ENCODE data around the gene C2orf68.

The C2orf68 gene

DNA sequence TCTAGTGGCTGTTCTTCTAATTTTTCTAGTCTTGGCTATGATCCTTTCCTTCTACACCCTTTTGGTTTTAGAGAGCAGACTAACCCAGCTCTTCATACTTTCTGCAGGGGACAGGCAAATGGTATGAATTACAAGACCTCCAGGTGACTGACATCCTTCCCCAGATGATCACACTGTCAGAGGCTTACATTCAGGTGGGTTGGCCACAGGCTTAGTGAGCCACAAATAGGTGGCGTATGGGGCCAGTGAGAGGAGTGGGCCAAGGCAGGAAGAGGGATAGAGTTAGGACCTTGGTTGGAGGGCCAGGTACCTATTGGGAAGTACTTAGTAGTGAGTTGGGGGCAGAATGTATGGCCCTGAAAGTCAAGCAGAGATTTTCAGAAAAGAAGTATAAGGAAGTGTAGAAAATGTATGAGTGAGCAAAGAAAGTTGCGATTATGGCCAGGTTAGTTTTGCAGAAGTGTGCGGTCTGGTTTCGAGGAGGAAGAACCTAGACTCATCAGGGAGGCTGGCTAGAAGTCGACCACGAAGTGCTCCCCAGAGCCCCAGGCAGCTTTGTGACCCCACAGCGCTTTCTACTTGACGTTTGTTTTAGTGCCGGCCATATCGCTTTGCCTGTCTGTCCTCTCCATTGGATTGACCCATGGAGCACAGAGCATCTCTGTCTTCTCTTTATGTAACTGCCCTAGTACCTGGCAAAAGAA lies 36.1 kb upstream of the C2orf68 start:
- FAIRE-seq: no peak

DNA sequence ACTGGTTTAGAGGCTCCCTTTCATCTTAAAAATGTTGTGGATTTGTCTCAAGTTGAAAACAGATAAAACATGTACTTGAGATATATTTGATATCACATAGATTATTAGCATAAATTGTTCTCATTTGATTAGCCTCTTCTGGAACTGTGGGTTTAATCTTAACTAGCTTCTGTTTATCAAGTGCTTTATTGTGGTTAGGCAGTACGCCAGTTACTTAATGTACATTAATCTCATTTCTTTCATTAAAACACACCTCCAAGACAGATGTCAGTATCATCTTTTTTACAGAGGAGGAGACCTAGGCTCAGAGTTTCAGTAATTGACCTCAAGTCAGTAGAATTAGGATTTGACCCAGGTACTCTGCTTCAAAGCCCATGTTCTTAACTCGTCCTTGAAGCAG lies 34.3 kb upstream of the C2orf68 start:
- TF ChIP-seq, protein P1, sequence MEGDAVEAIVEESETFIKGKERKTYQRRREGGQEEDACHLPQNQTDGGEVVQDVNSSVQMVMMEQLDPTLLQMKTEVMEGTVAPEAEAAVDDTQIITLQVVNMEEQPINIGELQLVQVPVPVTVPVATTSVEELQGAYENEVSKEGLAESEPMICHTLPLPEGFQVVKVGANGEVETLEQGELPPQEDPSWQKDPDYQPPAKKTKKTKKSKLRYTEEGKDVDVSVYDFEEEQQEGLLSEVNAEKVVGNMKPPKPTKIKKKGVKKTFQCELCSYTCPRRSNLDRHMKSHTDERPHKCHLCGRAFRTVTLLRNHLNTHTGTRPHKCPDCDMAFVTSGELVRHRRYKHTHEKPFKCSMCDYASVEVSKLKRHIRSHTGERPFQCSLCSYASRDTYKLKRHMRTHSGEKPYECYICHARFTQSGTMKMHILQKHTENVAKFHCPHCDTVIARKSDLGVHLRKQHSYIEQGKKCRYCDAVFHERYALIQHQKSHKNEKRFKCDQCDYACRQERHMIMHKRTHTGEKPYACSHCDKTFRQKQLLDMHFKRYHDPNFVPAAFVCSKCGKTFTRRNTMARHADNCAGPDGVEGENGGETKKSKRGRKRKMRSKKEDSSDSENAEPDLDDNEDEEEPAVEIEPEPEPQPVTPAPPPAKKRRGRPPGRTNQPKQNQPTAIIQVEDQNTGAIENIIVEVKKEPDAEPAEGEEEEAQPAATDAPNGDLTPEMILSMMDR (IDR thresholded peaks at IDR 0.05; ENCODE audit: insufficient read depth, missing control alignments): no peak
- DNase-seq (ENCODE audit: insufficient read length, low spot score) (no peak), FAIRE-seq (no peak)

More for the DNA sequence above, 36.1 kb upstream of the C2orf68 start:
- no peak for DNase-seq (ENCODE audit: insufficient read length, low spot score)
- TF ChIP-seq, protein P1 (IDR thresholded peaks at IDR 0.05; ENCODE audit: insufficient read depth, missing control alignments): no peak

DNA sequence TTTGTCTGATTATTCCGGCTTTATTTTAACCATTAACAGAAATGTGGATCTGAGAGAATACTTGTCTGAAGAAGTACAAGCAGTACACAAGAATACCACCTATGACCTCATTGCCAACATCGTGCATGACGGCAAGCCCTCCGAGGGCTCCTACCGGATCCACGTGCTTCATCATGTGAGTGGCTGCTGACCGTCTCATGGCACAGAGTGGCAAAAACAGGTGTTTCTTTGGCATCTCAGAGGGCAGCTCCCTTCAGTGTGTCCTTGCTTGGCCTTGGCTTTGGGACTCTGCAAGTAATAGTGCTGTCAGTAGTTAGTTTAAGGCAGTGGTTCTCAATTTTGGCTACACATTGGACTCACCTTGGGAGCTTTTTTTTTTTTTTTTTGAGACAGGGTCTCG lies 33.0 kb upstream of the C2orf68 start:
- TF ChIP-seq, protein P1 (IDR thresholded peaks at IDR 0.05; ENCODE audit: insufficient read depth, missing control alignments): no peak
- DNase-seq (ENCODE audit: insufficient read length, low spot score): no peak
- no peak for FAIRE-seq

DNA sequence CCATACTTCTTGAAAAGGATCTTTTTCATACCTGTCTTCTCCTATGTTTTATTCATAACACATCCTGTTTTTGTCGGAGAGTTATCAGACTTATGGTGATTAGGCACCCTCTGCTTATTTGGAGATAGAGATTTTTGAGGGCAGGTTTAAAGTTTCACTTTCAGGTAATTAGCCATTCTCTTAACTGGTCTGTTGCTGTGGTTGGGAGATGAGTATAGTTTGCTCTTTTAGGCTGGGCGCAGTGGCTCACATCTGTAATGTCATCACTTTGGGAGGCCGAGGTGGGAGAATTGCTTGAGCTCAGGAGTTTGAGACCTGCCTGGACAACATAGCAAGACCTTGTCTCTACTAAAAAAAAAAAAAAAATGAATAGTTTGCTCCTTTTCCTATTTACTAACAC lies 30.9 kb upstream of the C2orf68 start:
- FAIRE-seq: no peak
- TF ChIP-seq, protein P1 (IDR thresholded peaks at IDR 0.05; ENCODE audit: insufficient read depth, missing control alignments): no peak
- DNase-seq (ENCODE audit: insufficient read length, low spot score): no peak

DNA sequence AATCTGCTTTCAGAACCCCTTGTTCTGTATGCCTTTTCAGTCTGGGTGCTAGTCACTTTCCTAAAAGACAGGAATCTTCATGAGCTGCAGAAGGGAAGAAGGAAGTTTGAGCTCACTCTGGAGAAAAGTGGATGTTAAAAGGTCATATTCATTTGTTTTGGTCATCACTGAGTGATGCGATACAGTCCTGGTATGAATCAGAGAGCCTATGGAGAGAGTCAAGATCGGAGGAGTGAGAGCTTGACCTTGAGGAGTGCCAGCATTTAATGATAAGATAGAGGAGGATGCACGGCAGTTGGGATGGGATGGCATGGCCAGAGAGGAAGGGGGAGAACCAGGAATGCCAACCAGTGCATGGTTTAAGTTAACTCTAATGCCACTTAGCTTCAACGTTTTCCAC lies 23.8 kb upstream of the C2orf68 start:
- no peak for FAIRE-seq
- TF ChIP-seq, protein P1 (IDR thresholded peaks at IDR 0.05; ENCODE audit: insufficient read depth, missing control alignments): no peak
- no peak for DNase-seq (ENCODE audit: insufficient read length, low spot score)

DNA sequence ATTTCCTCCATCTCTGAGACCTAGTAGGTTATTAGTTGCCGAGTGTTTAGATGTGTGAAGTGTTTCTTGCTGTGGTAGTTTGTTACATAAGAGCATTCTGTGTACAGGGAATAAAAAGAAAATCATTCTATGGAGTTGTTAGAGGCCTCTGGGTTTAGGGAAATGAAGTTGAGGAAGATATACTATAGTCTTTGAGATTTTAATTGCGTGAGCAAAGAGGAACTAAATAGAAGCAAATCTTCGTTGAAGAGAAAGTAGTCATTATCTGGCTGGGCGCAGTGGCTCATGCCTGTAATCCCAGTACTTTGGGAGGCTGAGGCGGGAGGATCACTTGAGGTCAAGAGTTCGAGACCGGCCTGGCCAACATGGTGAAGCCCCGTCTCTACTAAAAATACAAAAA lies 23.1 kb upstream of the C2orf68 start:
- no peak for DNase-seq (ENCODE audit: insufficient read length, low spot score)
- no peak for FAIRE-seq
- TF ChIP-seq, protein P1 (IDR thresholded peaks at IDR 0.05; ENCODE audit: insufficient read depth, missing control alignments): no peak

DNA sequence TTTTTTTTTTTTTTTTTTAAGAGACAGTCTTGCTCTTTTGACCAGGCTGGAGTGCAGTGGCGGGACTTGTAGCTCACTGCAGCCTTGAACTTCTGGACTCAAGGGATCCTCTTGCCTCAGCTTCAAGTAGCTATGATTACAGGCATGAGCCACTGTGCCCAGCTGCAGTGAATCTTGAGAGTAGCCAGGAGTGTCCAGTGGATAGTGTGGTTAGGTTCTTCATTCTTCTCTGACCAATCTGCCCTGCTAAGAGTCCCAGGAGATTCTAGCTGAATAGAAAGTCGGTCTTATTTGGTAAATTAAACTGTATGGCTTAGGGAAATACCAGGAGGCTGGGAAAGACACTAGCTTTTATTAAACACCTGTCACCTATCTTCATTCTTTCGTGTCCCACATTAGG lies 19.4 kb upstream of the C2orf68 start:
- no peak for FAIRE-seq
- no peak for DNase-seq (ENCODE audit: insufficient read length, low spot score)
- TF ChIP-seq, protein P1 (IDR thresholded peaks at IDR 0.05; ENCODE audit: insufficient read depth, missing control alignments): no peak

All from D721Med (cell line).